Measurements from ENCODE around the gene PLSCR4.

DNA sequence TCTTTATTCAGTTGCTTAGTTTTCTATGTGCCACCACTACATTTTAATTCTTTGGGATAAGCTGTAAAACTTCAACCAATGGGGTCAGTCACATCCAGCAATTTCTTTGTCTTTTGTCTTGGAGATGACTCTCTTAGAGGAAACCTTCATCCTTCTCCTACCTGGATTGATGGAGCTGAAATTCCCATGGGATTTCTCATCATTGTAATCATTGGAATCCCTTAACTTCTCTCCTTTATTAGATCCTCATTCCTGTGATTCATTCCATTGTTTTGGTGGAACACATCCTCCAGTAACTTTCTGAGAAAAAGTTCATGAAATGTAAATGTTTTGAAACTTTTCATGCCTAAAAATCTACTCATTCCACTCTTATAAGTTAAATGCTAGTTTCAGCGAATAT is 80.3 kb downstream of the PLSCR4 start:
- TF ChIP-seq POLR2A (IDR thresholded peaks at IDR 0.05) = no peak
- no peak for TF ChIP-seq CTCF (IDR thresholded peaks at IDR 0.05)

Data from heart left ventricle (tissue), 13 donors.